Thyroid gland (tissue), 4 donors: Measurements from ENCODE around the gene SLC29A3.

Experiments
- POLR2A ChIP-seq, 2 donors: fragments of 450-650 bp; IDR thresholded peaks; one replicate each; pipeline ENCODE4 v1.6.1; 2017; ENCODE audit warnings: antibody characterized with exemption in 2 of 2, mild to moderate bottlenecking in 2 of 2, moderate library complexity in 1 of 2
- TF ChIP-seq, protein P1 (sequence below), 6 experiments: fragments of 200-600 bp in 3 of 6; fragments of 450-650 bp in 3 of 6; sonication (generic) in 3 of 6; IDR thresholded peaks; one replicate each; pipeline ENCODE4 v1.5.1; 2016 to 2019; ENCODE audit warnings: antibody characterized with exemption in 6 of 6, mild to moderate bottlenecking in 2 of 6, inconsistent platforms in 1 of 6, moderate library complexity in 1 of 6

GRCh38 chr10:71390461-71390835 is 71.4 kb downstream of the SLC29A3 start:
- no peak for TF ChIP-seq POLR2A (IDR thresholded peaks at IDR 0.05)
- TF ChIP-seq, protein P1, sequence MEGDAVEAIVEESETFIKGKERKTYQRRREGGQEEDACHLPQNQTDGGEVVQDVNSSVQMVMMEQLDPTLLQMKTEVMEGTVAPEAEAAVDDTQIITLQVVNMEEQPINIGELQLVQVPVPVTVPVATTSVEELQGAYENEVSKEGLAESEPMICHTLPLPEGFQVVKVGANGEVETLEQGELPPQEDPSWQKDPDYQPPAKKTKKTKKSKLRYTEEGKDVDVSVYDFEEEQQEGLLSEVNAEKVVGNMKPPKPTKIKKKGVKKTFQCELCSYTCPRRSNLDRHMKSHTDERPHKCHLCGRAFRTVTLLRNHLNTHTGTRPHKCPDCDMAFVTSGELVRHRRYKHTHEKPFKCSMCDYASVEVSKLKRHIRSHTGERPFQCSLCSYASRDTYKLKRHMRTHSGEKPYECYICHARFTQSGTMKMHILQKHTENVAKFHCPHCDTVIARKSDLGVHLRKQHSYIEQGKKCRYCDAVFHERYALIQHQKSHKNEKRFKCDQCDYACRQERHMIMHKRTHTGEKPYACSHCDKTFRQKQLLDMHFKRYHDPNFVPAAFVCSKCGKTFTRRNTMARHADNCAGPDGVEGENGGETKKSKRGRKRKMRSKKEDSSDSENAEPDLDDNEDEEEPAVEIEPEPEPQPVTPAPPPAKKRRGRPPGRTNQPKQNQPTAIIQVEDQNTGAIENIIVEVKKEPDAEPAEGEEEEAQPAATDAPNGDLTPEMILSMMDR (IDR thresholded peaks at IDR 0.05), result no peak
